Lung (tissue), 12 donors: Measurements from ENCODE around the gene SSTR3. TPM values are rescaled to one million over a fixed set of nuclear protein-coding genes. Genes with fewer than 3 reads are reported as not detected.
A peak's percentile ranks its signal among the peaks of the same experiment; 100 is the strongest.
"Not testable (repeated sequence)": the region's sequence is repeated elsewhere in the genome, so short reads cannot be mapped to it uniquely, and the experiment has no call there.

Source experiments
- ATAC-seq: fragments of 200-7000 bp; cut with Tn5 transposase; one replicate; pipeline ENCODE4 v1.9.1; 2020; ENCODE audit warnings: moderate number of reproducible peaks; ENCODE audit not compliant: insufficient read depth, low FRiP score
- DNase-seq, 3 donors: peaks; one replicate each; pipeline ENCODE4 v3.0.0-alpha.2; 2013 to 2017
- H3K27ac ChIP-seq, 2 donors: one replicate each; pipeline ENCODE4 v1.5.1; 2013; ENCODE audit warnings: mild to moderate bottlenecking in 2 of 2, moderate library complexity in 2 of 2, control low read depth in 1 of 2, inconsistent platforms in 1 of 2, low read depth in 1 of 2, low read length in 1 of 2
- H3K27me3 ChIP-seq, 3 donors: one replicate each; pipeline ENCODE4 v1.5.1; 2013; ENCODE audit warnings: low read length in 2 of 3; ENCODE audit not compliant: control insufficient read depth in 3 of 3, insufficient read depth in 3 of 3
- H3K36me3 ChIP-seq, 4 donors: one replicate each; pipeline ENCODE4 v1.5.1; 2013; ENCODE audit warnings: low read length in 4 of 4, mild to moderate bottlenecking in 1 of 4, moderate library complexity in 1 of 4; ENCODE audit not compliant: control insufficient read depth in 4 of 4, insufficient read depth in 4 of 4
- H3K4me1 ChIP-seq, 5 donors: one replicate each; pipeline ENCODE4 v1.5.1; 2013; ENCODE audit warnings: low read length in 5 of 5, mild to moderate bottlenecking in 2 of 5, moderate library complexity in 1 of 5; ENCODE audit not compliant: control insufficient read depth in 5 of 5, insufficient read depth in 5 of 5
- H3K4me3 ChIP-seq: one replicate; pipeline ENCODE4 v1.5.1; 2013; ENCODE audit warnings: mild to moderate bottlenecking, control low read depth, moderate library complexity
- H3K9ac ChIP-seq, 2 donors: one replicate each; pipeline ENCODE4 v1.5.1; 2013; ENCODE audit warnings: low read length in 2 of 2, control low read depth in 1 of 2; ENCODE audit not compliant: insufficient read depth in 1 of 2
- H3K9me3 ChIP-seq, 4 donors: one replicate each; pipeline ENCODE4 v1.5.1; 2013; ENCODE audit warnings: low read length in 3 of 4, mild to moderate bottlenecking in 1 of 4, moderate library complexity in 1 of 4; ENCODE audit not compliant: control insufficient read depth in 4 of 4, insufficient read depth in 3 of 4
- CTCF ChIP-seq: IDR thresholded peaks from 2 replicates; pipeline ENCODE4 v1.5.1; 2012; ENCODE audit warnings: mild to moderate bottlenecking; ENCODE audit errors: control extremely low read depth, extremely low read depth
- WGBS, 2 donors: extraction: QIAGEN DNeasy Blood & Tissue Kit; methylation state at CpG; one replicate each; pipeline ENCODE4 v1.1.7; 2013; 5-methylcytosine and 5-hydroxymethylcytosine counted together
- polyA plus RNA-seq, 2 donors: library from polyadenylated mRNA; stranded (reverse); fragments of 200-250 nt; gene quantifications; one replicate each; pipeline ENCODE4 v1.2.1, GENCODE V29; 2013
- total RNA-seq, 2 donors: library from RNA; depleted of rRNA in 1 of 2; stranded (reverse); fragments of >200 nt in 1 of 2; gene quantifications; one replicate each; pipeline ENCODE4 v1.2.1, GENCODE V29; 2014 to 2021
- donor health status: control.
- donor health status: control.
- donor health status: Bipolar disorder and iron deficiency.
- donor health status: healthy.
- donor health status: DM: yes; HTN: yes; CAD: no.

Gene SSTR3
- total and polyA plus RNA-seq, 4 donors: 0.04 to 0.87 (median 0.10) TPM

GRCh38 chr22:37202716-37203115 is 9.6 kb downstream of the SSTR3 start:
- Histone ChIP-seq H3K27me3 (no peaks in the 10 kb centered on the region), H3K4me1 (peaks cover 0 to 12% (median 3%) of the 10 kb centered on the region in 5 donors), H3K36me3 (no peaks in the 10 kb centered on the region), H3K4me3 (no peak overlapping the region), H3K27ac (no peak overlapping the region), H3K9me3 (no peaks in the 10 kb centered on the region), H3K9ac (no peak overlapping the region)
- DNase-seq (no peak), ATAC-seq (no peak)
- WGBS, 2 donors: 80 to 95% methylated on average over 9 to 10 of the region's 10 CpGs
- TF ChIP-seq CTCF: no peak

- no peaks in the 10 kb centered on the region for H3K27me3 ChIP-seq
Measured at GRCh38 chr22:37202001-37202555, 10.2 kb downstream of the SSTR3 start.

GRCh38 chr22:37201443-37201820 is 10.8 kb downstream of the SSTR3 start:
- not testable (repeated sequence) for H3K9ac ChIP-seq, H3K9me3 ChIP-seq, H3K27me3 ChIP-seq, ATAC-seq, H3K27ac ChIP-seq, DNase-seq, H3K4me3 ChIP-seq, H3K36me3 ChIP-seq
- peaks cover 10 to 25% (median 11%) of the 10 kb centered on the region in 5 donors for H3K4me1 ChIP-seq
- 93 to 97% methylated on average over 6 of the region's 6 CpGs for WGBS, 2 donors

More at GRCh38 chr22:37202001-37202555, 10.2 kb downstream of the SSTR3 start:
- H3K4me3 ChIP-seq: no peak overlapping the region
- no peaks in the 10 kb centered on the region for H3K9me3 ChIP-seq
- H3K27ac ChIP-seq: no peak overlapping the region
- H3K36me3 ChIP-seq: no peaks in the 10 kb centered on the region
- ATAC-seq (no peak), DNase-seq (no peak)
- peaks cover 4 to 18% (median 8%) of the 10 kb centered on the region in 5 donors for H3K4me1 ChIP-seq
- H3K9ac ChIP-seq: no peak overlapping the region
- no peak for TF ChIP-seq CTCF
- WGBS, 2 donors: 90 to 93% methylated on average over 5 of the region's 5 CpGs

- WGBS, 2 donors: 19 to 27% methylated on average over 12 of the region's 12 CpGs
- H3K27me3 ChIP-seq: no peaks in the 10 kb centered on the region
- no peak overlapping the region for H3K4me3 ChIP-seq
- no peak for TF ChIP-seq CTCF
- no peaks in the 10 kb centered on the region for H3K9me3 ChIP-seq
- no peak for ATAC-seq
- no peaks in the 10 kb centered on the region for H3K36me3 ChIP-seq
- peak overlapping the region in 1 of 2 donors; percentile 41 for H3K27ac ChIP-seq
- DNase-seq: no peak
- H3K9ac ChIP-seq: peak overlapping the region; percentile 24 to 26
- H3K4me1 ChIP-seq: peaks cover 11 to 26% (median 16%) of the 10 kb centered on the region in 5 donors
Measured at GRCh38 chr22:37199760-37200108, 12.5 kb downstream of the SSTR3 start.
